SK-N-SH (cell line): ENCODE results near the gene MLLT10. TPM values are rescaled to one million over a fixed set of nuclear protein-coding genes. Genes with fewer than 3 reads are reported as not detected.
"Not testable (repeated sequence)": the region's sequence is repeated elsewhere in the genome, so short reads cannot be mapped to it uniquely, and the experiment has no call there.

Experiments used
- CTCF ChIA-PET: fragments of 300-600, 350-600 bp; formaldehyde crosslinking; extraction: SDS; loops from one replicate; lab custom pipeline; 2021; lab: Yijun Ruan, JAX
- POLR2A ChIA-PET: fragments of 350-600 bp; sonication (Branson Sonifier 250); formaldehyde crosslinking; extraction: SDS; loops from one replicate; lab custom pipeline; 2020; ENCODE audit warnings: antibody characterized with exemption, inconsistent platforms; lab: Yijun Ruan, JAX
- DNase-seq: peaks from one replicate; pipeline ENCODE4 v3.0.0; 2012
- H2AFZ ChIP-seq: fragments of 200-600 bp; sonication (generic); 2 replicates; pipeline ENCODE4 v1.8.1; 2016; ENCODE audit warnings: antibody characterized with exemption, mild to moderate bottlenecking, low read depth
- H3F3A ChIP-seq: fragments of 200-600 bp; sonication (generic); replicated peaks from 2 replicates; pipeline ENCODE3; 2016; ENCODE audit warnings: antibody characterized with exemption, mild to moderate bottlenecking; ENCODE audit not compliant: insufficient read depth
- H3K27ac ChIP-seq, 2 experiments: fragments of 200-500 bp in 1 of 2; fragments of 200-600 bp in 1 of 2; sonication (Bioruptor generic) in 1 of 2; sonication (generic), shearing (Covaris generic) in 1 of 2; 2 replicates each; pipeline versions ENCODE4 v1.5.1 to v1.6.1; 2014 to 2016; ENCODE audit warnings: low read depth in 2 of 2, inconsistent platforms in 1 of 2, low read length in 1 of 2, mild to moderate bottlenecking in 1 of 2, mixed read lengths in 1 of 2
- H3K27me3 ChIP-seq: fragments of 200-600 bp; sonication (generic), shearing (Covaris generic); 2 replicates; pipeline ENCODE4 v1.6.1; 2016; ENCODE audit warnings: mixed run types; ENCODE audit not compliant: insufficient read depth
- H3K36me3 ChIP-seq, 2 experiments: fragments of 200-500 bp in 1 of 2; fragments of 200-600 bp in 1 of 2; sonication (Bioruptor generic) in 1 of 2; sonication (generic) in 1 of 2; replicated peaks in 1 of 2; 2 replicates each; pipeline versions ENCODE3 to v1.5.1; 2014 to 2016; ENCODE audit warnings: low read length in 1 of 2, mild to moderate bottlenecking in 1 of 2; ENCODE audit not compliant: insufficient read depth in 2 of 2, control insufficient read depth in 1 of 2
- H3K4me1 ChIP-seq, 2 experiments: fragments of 200-500 bp in 1 of 2; fragments of 200-600 bp in 1 of 2; sonication (Bioruptor generic) in 1 of 2; sonication (generic), shearing (Covaris generic) in 1 of 2; 2 replicates each; pipeline versions ENCODE4 v1.5.1 to v1.6.1; 2014 to 2016; ENCODE audit warnings: low read depth in 1 of 2, low read length in 1 of 2, mixed run types in 1 of 2; ENCODE audit not compliant: insufficient read depth in 2 of 2, control insufficient read depth in 1 of 2
- H3K4me2 ChIP-seq: fragments of 200-600 bp; sonication (generic), shearing (Covaris generic); 2 replicates; pipeline ENCODE4 v1.6.1; 2017; ENCODE audit warnings: mixed run types
- H3K4me3 ChIP-seq, 2 experiments: fragments of 200-500 bp in 1 of 2; fragments of 200-600 bp in 1 of 2; sonication (Bioruptor generic) in 1 of 2; sonication (generic), shearing (Covaris generic) in 1 of 2; 2 replicates each; pipeline versions ENCODE4 v1.5.1 to v1.8.1; 2014 to 2016; ENCODE audit warnings: low read depth in 2 of 2, inconsistent platforms in 1 of 2, low read length in 1 of 2, mild to moderate bottlenecking in 1 of 2, mixed read lengths in 1 of 2, moderate library complexity in 1 of 2
- H3K79me2 ChIP-seq: fragments of 200-600 bp; sonication (generic); 2 replicates; pipeline ENCODE4 v1.8.1; 2017; ENCODE audit warnings: mild to moderate bottlenecking; ENCODE audit not compliant: insufficient read depth
- H3K9ac ChIP-seq: fragments of 200-600 bp; sonication (generic); 2 replicates; pipeline ENCODE4 v1.6.1; 2017; ENCODE audit warnings: mixed run types
- H3K9me2 ChIP-seq: fragments of 200-600 bp; sonication (generic); 2 replicates; pipeline ENCODE4 v1.6.1; 2017; ENCODE audit warnings: mixed run types
- H3K9me3 ChIP-seq: fragments of 200-600 bp; sonication (generic); 2 replicates; pipeline ENCODE4 v1.6.1; 2017; ENCODE audit warnings: mixed run types, mild to moderate bottlenecking, moderate library complexity
- H4K20me1 ChIP-seq: fragments of 200-600 bp; sonication (generic); 2 replicates; pipeline ENCODE4 v1.6.1; 2017; ENCODE audit warnings: mild to moderate bottlenecking, mixed run types; ENCODE audit not compliant: insufficient read depth
- ELF1 ChIP-seq: IDR thresholded peaks from 2 replicates; pipeline ENCODE4 v1.4.0; 2012
- EP300 ChIP-seq, 2 experiments: IDR thresholded peaks; 2 replicates each; pipeline versions ENCODE4 v1.4.0 to v1.6.1; 2012; ENCODE audit warnings: borderline replicate concordance in 1 of 2, low read depth in 1 of 2, low read length in 1 of 2
- EZH2phosphoT487 ChIP-seq: fragments of 200-600 bp; sonication (generic); IDR thresholded peaks from 2 replicates; pipeline ENCODE4 v1.6.1; 2017; ENCODE audit warnings: low read depth, mixed run types, mild to moderate bottlenecking, antibody characterized with exemption, moderate library complexity, borderline replicate concordance
- FOSL2 ChIP-seq: IDR thresholded peaks from 2 replicates; pipeline ENCODE4 v1.4.0; 2012; ENCODE audit warnings: low read depth, mild to moderate bottlenecking, moderate library complexity, borderline replicate concordance
- MEF2A ChIP-seq: IDR thresholded peaks from 2 replicates; pipeline ENCODE4 v1.4.0; 2012; ENCODE audit warnings: low read depth, borderline replicate concordance
- MXI1 ChIP-seq: IDR thresholded peaks from 2 replicates; pipeline ENCODE4 v1.6.1; 2012; ENCODE audit warnings: mild to moderate bottlenecking, low read depth, low read length, improper control_type of control experiment
- NFIC ChIP-seq: IDR thresholded peaks from 2 replicates; pipeline ENCODE4 v1.4.0; 2012; ENCODE audit warnings: borderline replicate concordance
- POLR2AphosphoS5 ChIP-seq: IDR thresholded peaks from 2 replicates; pipeline ENCODE4 v1.6.1; 2012; ENCODE audit warnings: low read depth, low read length
- RCOR1 ChIP-seq: fragments of 150-350 bp; IDR thresholded peaks from 2 replicates; pipeline ENCODE4 v1.6.1; 2017; ENCODE audit warnings: antibody characterized with exemption, low read length
- REST ChIP-seq: IDR thresholded peaks from 2 replicates; pipeline ENCODE4 v1.6.1; 2012; ENCODE audit warnings: mild to moderate bottlenecking, low read depth, low read length, moderate library complexity
- RXRA ChIP-seq: IDR thresholded peaks from 2 replicates; pipeline ENCODE4 v1.4.0; 2012; ENCODE audit warnings: low read depth, mild to moderate bottlenecking, borderline replicate concordance
- SMC3 ChIP-seq: IDR thresholded peaks from 2 replicates; pipeline ENCODE4 v1.6.1; 2012; ENCODE audit warnings: low read depth, low read length, improper control_type of control experiment
- YY1 ChIP-seq: IDR thresholded peaks from 2 replicates; pipeline ENCODE4 v1.4.0; 2012; ENCODE audit warnings: low read depth, mild to moderate bottlenecking
- ZBTB33 ChIP-seq: IDR thresholded peaks from 2 replicates; pipeline ENCODE4 v1.4.0; 2012; ENCODE audit warnings: low read depth, borderline replicate concordance
- WGBS: methylation state at CpG from one replicate; pipeline ENCODE4 v1.1.6; 2017; ENCODE audit warnings: low lambda C conversion rate; 5-methylcytosine and 5-hydroxymethylcytosine counted together
- polyA plus RNA-seq, 3 experiments: library from polyadenylated mRNA; depleted of rRNA; stranded (reverse); fragments of >200 nt; gene quantifications; 2 replicates each; pipeline ENCODE4 v1.2.3, GENCODE V29; 2012
- TF ChIP-seq, protein P1 (sequence below): IDR thresholded peaks from 2 replicates; pipeline ENCODE4 v1.4.0; 2012; ENCODE audit warnings: low read depth
- TF ChIP-seq, protein P2 (sequence below): IDR thresholded peaks from 2 replicates; pipeline ENCODE4 v1.4.0; 2012; ENCODE audit warnings: low read depth, borderline replicate concordance
- TF ChIP-seq, protein P3 (sequence below): fragments of 150-350 bp; IDR thresholded peaks from 2 replicates; pipeline ENCODE4 v1.6.1; 2016; ENCODE audit warnings: mild to moderate bottlenecking, low read depth, low read length

The MLLT10 gene
- polyA plus RNA-seq, 1 of the 3 experiments (the other 2 are of a cell fraction) = 26.0 TPM

- H3K27me3 ChIP-seq = no peaks in the 10 kb centered on the region
- DNase-seq = no peak
- peaks cover 22% of the 10 kb centered on the region; the same call in 1 of the 2 replicates for H3K79me2 ChIP-seq
- no peak overlapping the region for H3K9ac ChIP-seq
- H2AFZ ChIP-seq = no peak overlapping the region
- CTCF ChIA-PET = interaction anchor here (0.6 to 0.9 kb wide), 2 partner anchors 8 to 34 kb away, joined by 3 read pairs; no protein-coding TSS in a partner anchor
- no peaks in the 10 kb centered on the region for H3K9me3 ChIP-seq
- 100% methylated on average over 2 of the region's 2 CpGs for WGBS
- TF ChIP-seq ZBTB33 = no peak
- no peak for TF ChIP-seq YY1
- no peak for TF ChIP-seq FOSL2
- TF ChIP-seq EZH2phosphoT487 = no peak
- TF ChIP-seq, protein P1, sequence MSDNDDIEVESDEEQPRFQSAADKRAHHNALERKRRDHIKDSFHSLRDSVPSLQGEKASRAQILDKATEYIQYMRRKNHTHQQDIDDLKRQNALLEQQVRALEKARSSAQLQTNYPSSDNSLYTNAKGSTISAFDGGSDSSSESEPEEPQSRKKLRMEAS = no peak
- TF ChIP-seq REST = no peak
- TF ChIP-seq, protein P2, sequence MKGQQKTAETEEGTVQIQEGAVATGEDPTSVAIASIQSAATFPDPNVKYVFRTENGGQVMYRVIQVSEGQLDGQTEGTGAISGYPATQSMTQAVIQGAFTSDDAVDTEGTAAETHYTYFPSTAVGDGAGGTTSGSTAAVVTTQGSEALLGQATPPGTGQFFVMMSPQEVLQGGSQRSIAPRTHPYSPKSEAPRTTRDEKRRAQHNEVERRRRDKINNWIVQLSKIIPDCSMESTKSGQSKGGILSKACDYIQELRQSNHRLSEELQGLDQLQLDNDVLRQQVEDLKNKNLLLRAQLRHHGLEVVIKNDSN = no peak
- no peak for TF ChIP-seq NFIC
- no peak for TF ChIP-seq EP300 (IDR thresholded peaks at IDR 0.05; ENCODE audit: borderline replicate concordance in 1 of 2, low read depth in 1 of 2, low read length in 1 of 2)
- no peak for TF ChIP-seq RCOR1
- no peak for TF ChIP-seq ELF1
- no peak for TF ChIP-seq MXI1
- no peak for TF ChIP-seq POLR2AphosphoS5
- TF ChIP-seq, protein P3, sequence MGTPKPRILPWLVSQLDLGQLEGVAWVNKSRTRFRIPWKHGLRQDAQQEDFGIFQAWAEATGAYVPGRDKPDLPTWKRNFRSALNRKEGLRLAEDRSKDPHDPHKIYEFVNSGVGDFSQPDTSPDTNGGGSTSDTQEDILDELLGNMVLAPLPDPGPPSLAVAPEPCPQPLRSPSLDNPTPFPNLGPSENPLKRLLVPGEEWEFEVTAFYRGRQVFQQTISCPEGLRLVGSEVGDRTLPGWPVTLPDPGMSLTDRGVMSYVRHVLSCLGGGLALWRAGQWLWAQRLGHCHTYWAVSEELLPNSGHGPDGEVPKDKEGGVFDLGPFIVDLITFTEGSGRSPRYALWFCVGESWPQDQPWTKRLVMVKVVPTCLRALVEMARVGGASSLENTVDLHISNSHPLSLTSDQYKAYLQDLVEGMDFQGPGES = no peak
- no peak for TF ChIP-seq SMC3
- TF ChIP-seq MEF2A = no peak
- no peak for TF ChIP-seq RXRA
- H4K20me1 ChIP-seq = no peaks in the 10 kb centered on the region
- peaks cover 32 to 43% of the 10 kb centered on the region in 2 experiments for H3K36me3 ChIP-seq
- POLR2A ChIA-PET = interaction anchor here (0.6 kb wide), 1 partner anchor 11 kb away, joined by 3 read pairs; no protein-coding TSS in a partner anchor
- H3F3A ChIP-seq = peaks cover 7% of the 10 kb centered on the region
- H3K9me2 ChIP-seq = no peaks in the 10 kb centered on the region
- H3K4me1 ChIP-seq = peaks cover 0 to 8% of the 10 kb centered on the region in 2 experiments; a peak in 2 of 4 replicates
- H3K27ac ChIP-seq = no peak overlapping the region
- H3K4me3 ChIP-seq = no peak overlapping the region
- no peak overlapping the region for H3K4me2 ChIP-seq
Observed at GRCh38 chr10:21628023-21628422, 94.0 kb downstream of the MLLT10 start.

GRCh38 chr10:21628645-21629044, 94.6 kb downstream of the MLLT10 start:
- H3K9me3 ChIP-seq, H3K27ac ChIP-seq, CTCF ChIA-PET, POLR2A ChIA-PET, H3K4me1 ChIP-seq, H3K9ac ChIP-seq, H3K4me2 ChIP-seq, H3K4me3 ChIP-seq, DNase-seq, H4K20me1 ChIP-seq, H3F3A ChIP-seq, H3K27me3 ChIP-seq, H2AFZ ChIP-seq, H3K9me2 ChIP-seq: not testable (repeated sequence)
- Histone ChIP-seq H3K79me2 (peaks cover 22% of the 10 kb centered on the region; the same call in 1 of the 2 replicates), H3K36me3 (peaks cover 27 to 38% of the 10 kb centered on the region in 2 experiments)
- 98% methylated on average over 8 of the region's 8 CpGs for WGBS
